HG03097 (cell line): Measurements from ENCODE around the gene MBD3L1.

Experiments
- ATAC-seq: cut with Tn5 transposase; IDR thresholded peaks from one replicate; pipeline ENCODE4 v1.9.1; 2021; ENCODE audit not compliant: unreplicated experiment, low FRiP score

The MBD3L1 gene

GRCh38 chr19:8880868-8881488 lies 48.8 kb downstream of the MBD3L1 start:
- ATAC-seq = no peak

- ATAC-seq = no peak
Observed at GRCh38 chr19:8881512-8881911, 49.3 kb downstream of the MBD3L1 start.

GRCh38 chr19:8884416-8884815 lies 52.2 kb downstream of the MBD3L1 start:
- no peak for ATAC-seq

GRCh38 chr19:8887364-8887763 lies 55.2 kb downstream of the MBD3L1 start:
- no peak for ATAC-seq

- ATAC-seq = no peak
Observed at GRCh38 chr19:8890260-8890659, 58.1 kb downstream of the MBD3L1 start.
